Left cardiac atrium (tissue), 4 donors: ENCODE results near the gene DTX2. TPM values are rescaled to one million over a fixed set of nuclear protein-coding genes. Genes with fewer than 3 reads are reported as not detected.
A peak's percentile ranks its signal among the peaks of the same experiment; 100 is the strongest.
"Not testable (repeated sequence)": the region's sequence is repeated elsewhere in the genome, so short reads cannot be mapped to it uniquely, and the experiment has no call there.

ENCODE experiments used
- ATAC-seq, 2 donors: fragments of 200-7000 bp; cut with Tn5 transposase; one replicate each; pipeline ENCODE4 v1.9.1; 2020; ENCODE audit warnings: mild to moderate bottlenecking in 2 of 2, moderate library complexity in 2 of 2
- DNase-seq: peaks from one replicate; pipeline ENCODE4 v3.0.0-alpha.2; 2020
- intact Hi-C, 2 donors: fragments of 100-400 bp; cut with DNase I; formaldehyde crosslinking; loops; one replicate each; pipeline versions ENCODE4 v1.14.1 to v1.15.1; 2022 to 2023
- total RNA-seq, 2 donors: library from RNA; stranded (reverse); fragmentation: NEBNext Ultra II Directional; extraction: Animal tissue kit (Norgen Biotek cat#: 25700); gene quantifications; one replicate each; pipeline ENCODE4 v1.2.1, GENCODE V29; 2021
- donor health status: DM: no; HTN: yes; CAD: no.
- donor health status: DM: no; HTN: yes; CAD: no; lungs with severe emphysema.
- donor health status: DM: yes; HTN: yes; CAD: no.
- donor health status: Dilated cardiomyopathy.

Gene DTX2
- total RNA-seq, 2 donors from 2014 or later = 8.5 to 11.4 TPM

DNA sequence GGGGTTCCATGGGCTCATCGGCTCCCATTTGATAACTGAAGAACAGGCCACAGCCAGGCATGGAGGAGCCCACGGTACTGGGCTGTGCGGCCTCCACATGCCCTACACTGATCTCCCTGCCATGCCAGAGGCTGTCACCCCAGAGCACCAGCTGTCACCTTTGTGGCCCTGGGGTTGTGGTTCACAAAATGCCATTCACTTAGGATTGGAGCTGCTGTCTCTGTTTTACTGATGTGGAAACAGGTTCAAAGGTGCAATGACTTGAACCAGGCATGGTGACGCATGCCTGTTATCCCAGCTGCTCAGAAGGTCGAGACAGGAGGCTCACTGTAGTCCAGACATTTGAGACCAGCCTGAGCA, 44.6 kb downstream of the DTX2 start:
- no peak for ATAC-seq
- intact Hi-C loops = no loop called here

DNA sequence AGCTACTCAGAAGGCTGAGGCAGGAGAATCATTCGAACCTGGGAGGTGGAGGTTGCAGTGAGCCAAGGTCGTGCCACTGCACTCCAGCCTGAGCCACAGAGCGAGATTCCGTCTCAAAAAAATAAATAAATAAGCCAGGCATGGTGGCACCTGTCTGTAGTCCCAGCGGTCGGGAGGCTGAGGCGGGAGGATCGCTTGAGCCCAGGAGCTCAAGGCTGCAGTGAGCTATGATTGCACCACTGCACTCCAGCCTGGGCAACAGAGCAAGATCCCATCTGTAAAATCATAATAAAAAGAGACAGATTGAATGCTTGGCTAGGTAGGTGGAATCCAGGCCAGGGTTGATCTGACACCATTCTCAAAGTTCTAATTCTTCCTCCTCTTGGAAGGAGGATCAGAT, 45.1 kb downstream of the DTX2 start:
- intact Hi-C loops, DNase-seq, ATAC-seq: not testable (repeated sequence)

More for the DNA sequence above, 44.6 kb downstream of the DTX2 start:
- no peak for DNase-seq

DNA sequence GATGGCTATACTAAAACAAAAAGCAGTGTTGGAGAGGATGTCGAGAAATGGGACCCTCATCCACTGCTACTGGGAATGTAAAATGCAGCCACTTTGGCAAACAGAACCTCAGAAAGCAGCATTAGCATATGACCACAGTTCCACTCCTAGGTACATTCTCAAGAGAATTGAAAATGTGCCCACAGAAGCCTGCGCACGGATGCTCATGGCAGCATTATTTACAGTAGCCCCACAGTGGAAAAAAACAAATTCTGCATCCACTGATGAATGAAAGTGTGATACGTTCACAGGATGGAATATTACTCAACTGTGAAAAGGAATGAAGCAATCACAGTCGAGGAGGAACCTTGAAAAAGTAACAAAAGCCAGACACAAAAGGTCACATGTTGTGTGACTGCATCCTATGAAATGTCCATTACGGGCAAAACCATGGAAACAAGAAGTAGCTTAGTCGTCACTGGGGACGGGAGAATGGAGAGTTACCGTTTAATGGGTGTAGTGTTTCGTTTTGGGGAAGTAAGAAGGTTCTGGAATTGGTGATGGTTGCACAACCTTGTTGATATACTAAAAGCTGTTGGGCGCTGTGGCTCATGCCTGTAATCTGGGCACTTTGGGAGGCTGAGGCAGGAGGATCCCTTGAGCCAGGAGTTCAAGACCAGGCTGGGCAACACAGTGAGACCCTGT, 46.4 kb downstream of the DTX2 start:
- no peak for ATAC-seq
- DNase-seq = no peak
- intact Hi-C loops = no loop called here

DNA sequence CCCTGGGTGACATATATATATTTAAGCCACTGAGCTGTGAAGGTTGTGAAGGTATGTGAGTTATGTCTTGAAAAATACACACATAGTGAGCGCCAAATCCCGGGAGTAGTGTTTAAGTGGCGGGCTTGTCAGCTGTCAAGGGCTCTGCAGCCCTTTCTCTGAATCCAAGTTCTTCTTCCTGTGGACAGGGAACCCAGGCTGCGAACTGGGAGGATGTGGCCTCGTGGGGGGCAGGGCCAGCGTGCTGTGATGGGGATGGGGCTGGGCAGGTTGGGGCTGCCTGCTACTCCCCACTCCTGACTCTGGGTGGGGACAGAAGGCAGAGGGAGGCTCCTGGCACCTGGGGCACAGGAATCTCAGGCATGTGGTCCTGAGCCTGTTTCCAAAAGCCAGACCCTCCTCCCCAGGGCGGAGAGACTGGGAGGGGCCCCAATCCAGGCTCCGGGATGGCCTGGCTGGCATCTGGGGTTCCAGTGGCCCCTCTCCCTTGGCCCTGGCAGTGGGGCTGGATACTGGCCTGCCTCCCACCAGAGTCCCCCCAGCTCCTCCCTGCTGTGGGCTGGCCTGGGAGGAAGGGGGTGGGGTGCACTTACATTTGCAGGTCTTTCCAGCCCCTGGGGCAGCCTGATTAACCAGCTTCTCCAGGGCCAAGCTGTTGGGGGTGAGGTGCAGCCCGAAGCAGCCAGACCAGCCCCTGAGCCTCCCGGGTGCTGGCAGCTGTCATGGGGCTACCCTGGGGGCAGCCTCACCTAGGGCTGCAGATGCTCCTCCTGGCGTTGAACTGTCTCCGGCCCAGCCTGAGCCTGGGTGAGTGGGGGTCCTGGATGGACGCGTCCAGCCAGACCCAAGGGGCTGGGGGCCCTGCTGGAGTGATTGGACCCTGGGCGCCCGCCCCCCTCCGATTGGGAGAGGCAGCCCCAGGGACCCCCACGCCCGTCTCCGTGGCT, 48.7 kb downstream of the DTX2 start, which contains the start of gene UPK3B:
TSS of gene UPK3B (plus strand) at position 622 of the 947 bp plus-strand sequence. CDS start at position 723, 101 bp downstream.
- ATAC-seq = peak in 1 of 2 donors; percentile 50
- intact Hi-C loops = no loop called here
- peak; percentile 29 for DNase-seq

DNA sequence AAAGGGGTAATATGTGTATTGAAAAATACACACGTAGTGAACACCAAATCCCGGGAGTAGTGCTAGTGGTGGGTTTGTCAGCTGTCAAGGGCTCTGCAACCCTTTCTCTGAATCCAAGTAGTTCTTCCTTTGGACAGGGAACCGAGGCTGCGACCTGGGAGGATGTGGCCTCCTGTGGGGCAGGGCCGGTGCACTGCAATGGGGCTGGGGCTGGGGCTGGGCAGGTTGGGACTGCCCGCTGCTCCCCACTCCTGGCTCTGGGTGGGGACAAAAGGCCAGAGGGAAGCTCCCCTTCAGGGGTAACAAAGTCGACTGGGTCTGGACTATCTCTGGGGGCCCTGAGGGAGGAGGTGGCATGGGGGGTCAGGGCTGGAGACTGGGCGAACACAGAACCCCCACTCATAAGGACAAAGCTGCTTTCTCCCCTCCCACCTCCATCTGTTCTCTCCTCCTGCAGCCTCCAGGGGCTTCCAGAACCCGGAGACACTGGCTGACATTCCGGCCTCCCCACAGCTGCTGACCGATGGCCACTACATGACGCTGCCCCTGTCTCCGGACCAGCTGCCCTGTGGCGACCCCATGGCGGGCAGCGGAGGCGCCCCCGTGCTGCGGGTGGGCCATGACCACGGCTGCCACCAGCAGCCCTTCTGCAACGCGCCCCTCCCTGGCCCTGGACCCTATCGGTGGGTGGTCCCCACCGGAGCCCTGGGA, 49.8 kb downstream of the DTX2 start:
- peak; percentile 2 for DNase-seq
- peak in 1 of 2 donors; percentile 1 for ATAC-seq

DNA sequence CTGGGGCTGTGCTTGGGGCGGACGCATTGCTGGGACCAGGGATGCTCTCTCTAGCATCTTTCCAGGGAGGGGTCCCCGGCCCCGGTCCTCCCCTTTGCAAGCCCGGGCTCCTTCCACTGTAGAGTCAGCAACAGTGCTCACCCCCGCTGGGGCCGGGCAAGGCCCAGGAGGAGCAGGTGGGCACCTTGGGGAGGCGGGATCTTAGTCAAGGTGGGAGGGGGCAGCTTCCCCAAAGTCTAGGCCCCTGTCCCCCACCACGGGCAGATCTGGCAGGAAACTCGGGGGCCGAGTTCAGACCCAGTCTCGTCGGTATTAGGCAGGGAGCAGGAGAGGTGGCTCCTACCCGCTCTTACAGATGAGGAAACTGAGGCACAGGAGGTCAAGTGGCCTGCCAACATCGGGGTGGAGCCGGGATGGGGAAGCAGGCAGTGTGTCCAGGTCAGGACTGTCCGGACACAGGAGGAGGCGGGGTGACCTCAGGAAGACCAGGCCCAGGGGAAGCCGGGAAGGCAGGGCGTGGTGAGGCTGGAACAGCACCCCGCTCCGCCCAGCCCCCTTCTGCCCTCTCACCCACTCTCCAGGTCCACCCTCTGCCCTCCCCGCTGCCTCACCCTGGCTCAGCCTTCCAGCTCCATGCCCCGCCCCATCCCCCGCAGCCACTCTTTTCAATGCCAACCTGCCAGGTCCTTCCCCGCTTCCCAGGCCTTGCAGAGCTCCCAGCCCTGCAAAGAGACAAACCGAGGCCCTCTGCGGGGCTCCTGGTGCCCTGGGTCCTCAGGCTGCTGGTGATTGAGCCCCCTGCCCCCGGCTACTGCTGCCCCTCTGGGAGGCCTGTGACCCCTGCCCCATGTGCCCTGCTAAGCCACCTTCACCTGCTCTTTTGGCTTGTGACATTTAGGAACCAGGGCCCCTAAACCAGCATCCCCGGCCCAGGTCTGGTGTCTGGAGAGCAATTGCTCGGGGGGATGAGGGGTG, 50.7 kb downstream of the DTX2 start:
- intact Hi-C loops = not testable (repeated sequence)
- ATAC-seq = peak; percentile 66 to 71
- peak; percentile 21 for DNase-seq

More for the DNA sequence above, 49.8 kb downstream of the DTX2 start:
- intact Hi-C loops = not testable (repeated sequence)

DNA sequence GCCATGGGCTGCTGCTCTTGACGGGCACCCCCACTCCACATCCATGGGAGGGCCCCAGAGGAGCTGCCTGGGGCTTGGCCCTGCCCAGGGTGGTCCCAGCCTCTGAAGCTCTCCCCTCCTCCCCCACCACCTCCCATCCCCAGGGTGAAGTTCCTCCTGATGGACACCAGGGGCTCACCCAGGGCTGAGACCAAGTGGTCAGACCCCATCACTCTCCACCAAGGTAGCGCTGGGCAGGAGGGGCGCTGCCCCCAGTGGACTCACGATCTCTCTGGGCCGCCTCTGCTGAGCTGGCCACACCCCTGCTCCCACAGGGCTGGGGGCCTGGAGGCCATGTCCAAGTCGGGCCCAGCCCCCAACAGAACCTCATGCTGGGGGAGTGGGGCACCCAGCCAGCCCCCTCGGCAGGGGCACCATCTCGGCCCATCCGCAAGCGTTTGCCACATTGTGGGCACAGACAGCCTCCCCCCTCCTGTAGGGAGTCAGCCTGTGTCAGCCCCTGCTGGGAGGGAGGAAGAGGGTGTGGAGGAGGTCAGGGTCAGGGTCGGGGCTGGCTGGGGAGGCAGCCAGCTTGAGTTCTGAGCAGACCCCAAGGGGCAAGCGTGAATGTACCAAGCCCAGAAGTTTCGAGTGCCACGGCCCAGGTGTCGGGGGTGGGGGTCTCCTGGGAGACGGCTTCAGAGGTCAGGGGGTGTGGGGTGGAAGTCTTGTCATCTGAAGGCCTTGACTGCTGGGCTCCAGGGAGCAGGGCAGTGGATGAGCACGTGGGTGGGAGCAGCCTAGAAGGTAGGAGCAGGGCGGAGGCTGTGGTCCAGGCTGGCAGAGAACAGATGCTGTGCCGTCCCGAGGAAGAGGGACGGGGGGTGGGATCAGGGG, 51.7 kb downstream of the DTX2 start:
- ATAC-seq (peak in 1 of 2 donors; percentile 6), DNase-seq (peak; percentile 18)
- intact Hi-C loops = no loop called here

DNA sequence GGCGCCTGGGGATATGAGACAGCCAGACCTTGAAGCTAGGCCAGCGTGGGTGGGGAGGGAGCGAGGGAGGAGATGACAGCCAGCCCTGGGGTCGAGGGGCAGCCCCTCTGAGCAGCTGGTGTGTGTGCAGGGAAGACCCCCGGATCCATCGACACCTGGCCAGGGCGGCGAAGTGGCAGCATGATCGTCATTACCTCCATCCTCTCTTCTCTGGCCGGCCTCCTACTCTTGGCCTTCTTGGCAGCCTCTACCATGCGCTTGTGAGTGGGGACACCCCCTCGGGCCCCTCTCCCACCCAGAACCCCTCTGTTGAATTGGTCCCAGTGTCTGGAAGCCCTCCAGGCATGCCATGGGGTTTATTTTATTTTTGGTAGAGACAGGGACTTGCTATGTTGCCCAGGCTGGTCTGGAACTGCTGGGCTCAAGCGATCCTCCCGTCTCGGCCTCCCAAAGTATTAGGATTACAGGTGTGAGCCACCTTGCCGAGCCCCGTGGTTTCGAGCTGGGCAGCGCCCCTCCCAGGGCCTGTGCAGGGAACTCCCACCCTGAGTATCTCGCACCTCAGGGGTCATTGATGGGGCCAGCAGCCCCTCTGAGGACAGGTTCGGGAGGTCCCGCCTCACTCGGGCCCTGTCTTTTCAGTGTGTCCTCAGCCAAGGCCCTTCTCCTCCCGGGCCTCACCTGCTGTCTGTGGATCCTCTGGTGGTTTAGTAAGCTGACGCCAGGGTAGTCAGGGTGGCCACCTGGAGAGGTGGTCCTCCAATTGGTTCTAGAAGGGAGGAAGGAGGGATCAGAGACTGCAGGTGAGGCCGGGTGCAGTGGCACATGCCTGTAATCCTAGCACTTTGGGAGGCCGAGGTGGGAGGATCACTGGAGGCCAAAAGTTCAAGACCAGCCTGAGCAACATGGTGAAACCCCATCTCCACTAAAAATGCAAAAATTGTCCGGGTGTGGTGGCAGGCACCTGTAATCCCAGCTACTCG, 52.6 kb downstream of the DTX2 start:
- DNase-seq = peak; percentile 19
- ATAC-seq = no peak
- intact Hi-C loops = no loop called here

DNA sequence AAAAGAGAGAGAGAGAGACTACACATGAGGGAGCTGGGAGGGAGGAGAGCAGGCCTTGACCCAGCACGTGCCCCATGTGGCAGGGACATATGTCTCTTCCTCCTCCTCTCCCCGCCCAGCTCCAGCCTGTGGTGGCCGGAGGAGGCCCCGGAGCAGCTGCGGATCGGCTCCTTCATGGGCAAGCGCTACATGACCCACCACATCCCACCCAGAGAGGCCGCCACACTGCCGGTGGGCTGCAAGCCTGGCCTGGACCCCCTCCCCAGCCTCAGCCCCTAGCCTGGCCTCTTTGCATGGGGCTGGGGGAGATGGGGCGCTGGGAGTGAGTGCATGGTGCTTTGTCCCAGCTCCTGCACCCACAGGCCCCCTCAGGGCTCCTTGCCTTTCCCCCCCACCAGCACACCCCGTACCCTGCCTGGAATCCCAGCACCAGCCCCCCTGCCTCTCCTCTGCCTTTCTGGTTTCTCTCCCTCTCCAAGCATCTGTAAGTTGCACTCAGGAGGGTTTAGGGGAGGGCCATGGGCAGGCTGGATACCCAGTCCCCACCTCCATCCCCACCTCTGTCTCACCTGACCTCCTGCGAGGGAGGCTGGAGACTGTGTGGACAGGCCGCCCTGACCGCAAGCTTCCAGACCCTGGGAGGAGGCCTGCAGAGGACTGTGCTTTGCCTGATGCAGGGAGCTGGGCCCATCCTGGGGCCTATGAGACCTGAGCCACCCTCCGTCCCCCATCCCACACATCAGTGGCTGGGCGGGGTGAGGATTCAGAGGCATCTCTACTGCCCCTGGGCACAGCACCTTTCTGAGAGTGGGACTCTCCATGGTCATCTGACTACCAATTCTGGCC, 53.6 kb downstream of the DTX2 start:
- ATAC-seq (no peak), DNase-seq (peak; percentile 10)
- intact Hi-C loops = no loop called here

DNA sequence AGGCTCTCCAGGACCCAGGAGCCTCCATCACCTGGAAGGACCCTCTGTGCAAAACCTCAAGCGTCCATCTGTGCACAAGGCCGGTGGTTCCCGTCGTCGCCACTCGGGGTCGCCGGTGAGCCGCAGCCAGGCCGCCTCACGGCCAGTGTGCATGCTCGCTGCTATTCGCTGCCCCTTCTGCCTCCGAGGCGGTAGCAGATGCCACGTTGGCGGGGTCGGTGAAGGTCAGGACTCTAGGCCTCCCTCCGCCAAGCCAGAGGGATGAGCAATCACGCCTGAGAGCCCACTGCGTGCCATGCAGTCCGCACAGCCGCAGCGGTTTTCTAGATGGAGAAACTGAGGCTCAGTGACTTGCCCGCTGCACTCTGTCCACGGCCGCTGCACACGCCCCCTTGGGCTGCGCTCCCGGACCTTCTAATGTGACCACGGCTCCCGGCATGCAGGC, 54.5 kb downstream of the DTX2 start:
- no peak for DNase-seq
- intact Hi-C loops = no loop called here
- ATAC-seq = peak; percentile 9 to 75

DNA sequence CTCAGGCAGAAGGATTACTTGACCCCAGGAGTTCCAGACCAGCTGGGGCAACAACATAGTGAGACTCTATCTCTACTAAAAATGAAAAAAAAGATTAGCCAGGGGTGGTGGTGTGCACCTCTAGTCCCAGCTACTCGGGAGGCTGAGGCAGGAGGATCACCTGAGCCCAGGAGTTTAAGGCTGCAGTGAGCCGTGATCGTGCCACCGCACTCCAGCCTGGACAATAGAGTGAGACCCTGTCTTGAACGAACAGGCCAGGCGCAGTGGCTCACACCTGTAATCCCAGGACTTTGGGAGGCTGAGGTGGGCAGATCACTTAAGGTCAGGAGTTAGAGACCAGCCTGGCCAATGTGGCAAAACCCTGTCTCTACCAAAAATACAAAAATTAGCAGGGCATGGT, 55.4 kb downstream of the DTX2 start:
- intact Hi-C loops, DNase-seq, ATAC-seq: not testable (repeated sequence)

DNA sequence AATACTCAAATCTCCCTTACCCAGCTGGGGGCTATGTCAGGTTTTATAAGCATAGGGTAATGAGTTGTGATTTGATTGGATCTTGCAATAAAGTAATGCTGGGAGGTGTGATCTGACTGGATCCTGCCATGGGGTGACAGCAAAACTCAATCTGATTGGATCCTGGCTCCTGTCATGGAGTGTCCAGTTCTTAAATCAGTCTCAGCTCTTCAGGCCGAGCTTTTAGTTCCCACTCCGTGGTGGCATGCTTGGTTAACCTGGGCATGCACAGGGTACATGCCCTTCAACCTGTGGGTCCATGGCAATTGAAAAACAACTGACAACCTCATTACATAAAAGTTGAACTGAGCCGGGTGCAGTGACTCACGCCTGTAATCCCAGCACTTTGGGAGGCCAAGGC, 64.7 kb downstream of the DTX2 start:
- intact Hi-C loops, ATAC-seq, DNase-seq: not testable (repeated sequence)

DNA sequence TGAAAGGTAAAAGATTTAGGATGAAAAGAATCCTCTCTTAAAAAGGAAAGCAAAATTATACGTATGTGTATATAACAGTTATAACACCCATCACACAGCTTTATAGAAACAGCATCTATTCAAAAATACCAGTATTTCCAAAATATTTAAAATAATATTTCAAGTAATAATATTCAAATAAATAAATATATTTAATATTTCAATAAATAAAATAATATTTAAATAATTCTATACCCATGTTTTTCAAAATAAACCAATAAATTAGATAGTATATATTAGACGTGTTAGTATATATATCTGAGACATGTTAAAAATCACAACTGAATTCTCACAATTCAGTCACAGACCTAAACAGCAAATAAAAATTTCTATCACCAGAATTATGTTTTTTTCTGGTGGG, 70.1 kb downstream of the DTX2 start:
- DNase-seq, ATAC-seq, intact Hi-C loops: not testable (repeated sequence)

DNA sequence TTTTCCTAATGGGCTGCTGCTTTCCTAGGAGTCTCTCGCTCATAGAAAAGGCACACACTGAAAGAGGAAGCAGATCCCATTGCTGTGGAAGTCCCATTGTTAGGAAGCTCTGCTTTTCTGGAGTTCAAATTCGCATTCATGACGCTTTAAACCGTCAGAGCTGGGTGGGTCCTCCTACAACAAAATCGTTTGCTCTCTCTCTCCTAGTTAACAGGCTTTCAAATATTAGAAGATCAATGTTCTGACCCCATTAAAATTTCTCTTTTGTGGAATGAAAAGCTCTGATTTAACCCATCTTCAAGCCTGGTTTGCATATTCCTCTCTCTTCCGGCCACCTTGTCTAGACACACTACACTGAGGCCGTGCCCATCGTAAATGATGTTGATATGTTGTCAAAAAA, 81.7 kb downstream of the DTX2 start, which contains the start of gene SPDYE16:
TSS of gene SPDYE16 (minus strand) at position 101 of the 400 bp plus-strand sequence. CDS start 1,838 bp downstream, outside the sequence.
- ATAC-seq, DNase-seq, intact Hi-C loops: not testable (repeated sequence)
